NCI-H524 treated with DMSO at 0.1 percent for 48 hours (cell line): Measurements from ENCODE around the gene CRY2.
"Not testable (repeated sequence)": the region's sequence is repeated elsewhere in the genome, so short reads cannot be mapped to it uniquely, and the experiment has no call there.

Source experiments
- DNase-seq: peaks from one replicate; lab custom pipeline; 2025; lab: John Stamatoyannopoulos, UW

Gene CRY2

GRCh38 chr11:45811571-45812290 lies 35.5 kb upstream of the CRY2 start:
- no peak for DNase-seq

- no peak for DNase-seq
These were observed 34.4 kb upstream of the CRY2 start for GRCh38 chr11:45812581-45813548.

- DNase-seq = no peak
These were observed 31.5 kb upstream of the CRY2 start for GRCh38 chr11:45815747-45816146.

GRCh38 chr11:45816614-45817013 lies 30.7 kb upstream of the CRY2 start:
- no peak for DNase-seq

GRCh38 chr11:45817191-45817590 lies 30.1 kb upstream of the CRY2 start:
- no peak for DNase-seq

- no peak for DNase-seq
These were observed 28.2 kb upstream of the CRY2 start for GRCh38 chr11:45818961-45819605.

- no peak for DNase-seq
These were observed 26.9 kb upstream of the CRY2 start for GRCh38 chr11:45820211-45820857.

- DNase-seq = not testable (repeated sequence)
These were observed 20.8 kb upstream of the CRY2 start for GRCh38 chr11:45826492-45826891.

- DNase-seq = no peak
These were observed 20.2 kb upstream of the CRY2 start for GRCh38 chr11:45827123-45827522.

- no peak for DNase-seq
These were observed 18.3 kb upstream of the CRY2 start for GRCh38 chr11:45828996-45829395.

- no peak for DNase-seq
These were observed 16.7 kb upstream of the CRY2 start for GRCh38 chr11:45830596-45830995.

- DNase-seq = no peak
These were observed 14.3 kb upstream of the CRY2 start for GRCh38 chr11:45832811-45833441.

- DNase-seq = no peak
These were observed 13.5 kb upstream of the CRY2 start for GRCh38 chr11:45833761-45834160.

- DNase-seq = no peak
These were observed 12.9 kb upstream of the CRY2 start for GRCh38 chr11:45834298-45834756.

- no peak for DNase-seq
These were observed 8.1 kb upstream of the CRY2 start for GRCh38 chr11:45839204-45839603.

- not testable (repeated sequence) for DNase-seq
These were observed 7.0 kb upstream of the CRY2 start for GRCh38 chr11:45840251-45840650.

- DNase-seq = no peak
These were observed 3.9 kb upstream of the CRY2 start for GRCh38 chr11:45843158-45843924.

GRCh38 chr11:45844822-45845578 lies 2.3 kb upstream of the CRY2 start:
- DNase-seq = no peak

GRCh38 chr11:45846174-45846675 lies 1.1 kb upstream of the CRY2 start:
- DNase-seq = no peak

GRCh38 chr11:45847911-45848316 lies 639 bp downstream of the CRY2 start:
- DNase-seq = no peak
